ENCODE results near the gene NECTIN1.

The NECTIN1 gene

DNA sequence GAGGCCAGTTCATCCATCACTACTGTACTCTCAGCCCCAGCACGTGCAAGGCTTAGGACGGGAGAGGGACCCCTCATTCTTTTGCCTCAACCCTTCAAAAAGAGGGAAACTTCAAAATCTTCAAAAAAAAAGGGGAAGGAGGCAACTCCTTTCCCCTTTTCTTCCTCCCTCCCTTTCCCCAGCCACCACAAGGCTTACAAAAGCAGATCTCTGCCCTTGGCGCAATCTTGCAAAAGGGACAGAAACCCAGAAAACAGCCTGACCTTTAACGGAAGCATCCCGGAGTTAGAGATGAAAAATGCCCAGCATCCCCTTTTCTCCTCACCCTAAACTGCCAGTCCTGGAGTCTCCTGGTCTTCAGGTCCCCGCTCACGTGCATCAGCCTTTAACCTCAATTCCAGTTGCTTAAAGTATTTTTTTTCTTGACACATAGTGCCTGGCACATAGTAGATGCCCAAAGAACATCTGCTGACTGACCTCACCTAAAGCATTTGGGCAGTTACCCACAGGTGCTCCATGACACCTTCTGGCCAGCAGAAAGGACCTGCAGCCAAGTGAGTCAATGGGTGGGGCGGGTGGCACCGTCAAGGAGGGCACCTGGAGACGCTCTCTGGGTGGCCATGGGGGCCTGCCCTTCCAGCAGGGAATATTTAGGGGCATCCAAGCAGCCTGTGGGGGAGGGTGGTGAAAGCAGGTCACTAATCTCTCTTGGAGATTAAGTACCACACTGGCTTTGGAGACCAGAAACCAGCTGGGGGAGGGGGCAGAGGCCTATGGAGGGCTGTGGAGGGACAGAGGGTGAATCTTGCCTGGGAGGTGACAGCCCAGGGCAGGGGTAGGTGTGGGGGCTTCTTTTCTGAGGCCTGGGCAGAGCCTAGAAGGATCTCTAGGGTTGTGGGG is 16.3 kb downstream of the NECTIN1 start:
- no peak for DNase-seq (ENCODE audit: low read depth in 2 of 2)

DNA sequence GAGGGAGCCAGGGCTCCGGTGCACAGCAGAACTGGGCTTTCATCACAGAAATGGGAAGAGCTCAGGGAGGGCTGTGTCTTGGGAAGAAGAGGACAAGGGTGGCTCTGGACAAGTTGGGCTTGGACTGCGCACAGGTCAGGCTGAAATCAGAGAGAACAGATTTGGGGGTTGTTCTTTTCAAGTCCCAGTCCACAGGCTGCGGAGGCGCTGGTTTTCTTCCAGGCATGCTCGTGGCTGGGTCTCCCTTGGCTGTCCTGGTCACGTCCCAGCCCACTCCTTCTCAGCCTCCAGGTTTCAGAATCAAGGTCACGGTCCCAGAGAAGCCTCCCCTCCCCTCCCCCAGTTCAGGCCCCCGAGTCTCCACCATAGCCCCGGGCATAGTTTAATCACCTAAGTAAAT is 17.0 kb downstream of the NECTIN1 start:
- no peak for DNase-seq (ENCODE audit: low read depth in 2 of 2)

DNA sequence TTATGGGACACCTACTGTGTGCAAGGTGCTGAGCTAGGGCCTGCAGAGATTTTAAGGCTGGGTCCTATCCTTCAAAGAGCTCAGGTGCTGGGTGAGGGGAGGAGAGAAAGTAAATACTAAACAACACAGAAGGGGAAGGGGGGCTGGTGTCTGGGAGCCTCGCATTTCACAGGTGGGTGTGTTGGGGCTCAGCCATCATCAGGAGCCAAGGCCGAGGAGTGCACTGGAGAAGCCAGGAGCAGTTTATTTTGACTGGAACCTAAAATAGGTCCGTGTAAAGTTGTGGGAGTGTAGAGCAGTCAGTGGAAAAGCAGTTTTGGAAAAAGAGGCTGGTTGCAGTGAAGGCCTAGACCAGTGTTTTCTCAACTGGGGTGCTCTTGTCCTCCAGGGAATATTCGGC is 17.5 kb downstream of the NECTIN1 start:
- no peak for DNase-seq (ENCODE audit: low read depth in 2 of 2)

DNA sequence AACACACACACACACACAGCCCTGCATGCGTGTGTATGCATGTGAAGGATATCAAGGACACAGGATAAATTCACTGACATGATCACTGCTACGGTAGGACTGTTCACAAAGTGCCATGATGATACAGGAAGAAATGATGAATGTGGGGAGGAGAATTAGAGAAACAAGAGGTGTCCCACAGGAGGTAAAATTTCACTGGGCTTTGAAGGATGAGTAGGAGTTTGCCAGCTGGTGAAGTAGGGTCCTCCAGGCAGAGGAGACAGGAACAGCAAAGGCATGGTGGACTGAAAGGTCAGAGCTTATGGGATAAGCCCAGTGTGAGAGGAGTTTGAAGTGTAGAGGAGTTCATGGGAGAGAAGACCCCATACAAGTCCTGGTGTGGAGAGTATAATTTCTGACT is 18.6 kb downstream of the NECTIN1 start:
- DNase-seq (ENCODE audit: low read depth in 2 of 2) = no peak

DNA sequence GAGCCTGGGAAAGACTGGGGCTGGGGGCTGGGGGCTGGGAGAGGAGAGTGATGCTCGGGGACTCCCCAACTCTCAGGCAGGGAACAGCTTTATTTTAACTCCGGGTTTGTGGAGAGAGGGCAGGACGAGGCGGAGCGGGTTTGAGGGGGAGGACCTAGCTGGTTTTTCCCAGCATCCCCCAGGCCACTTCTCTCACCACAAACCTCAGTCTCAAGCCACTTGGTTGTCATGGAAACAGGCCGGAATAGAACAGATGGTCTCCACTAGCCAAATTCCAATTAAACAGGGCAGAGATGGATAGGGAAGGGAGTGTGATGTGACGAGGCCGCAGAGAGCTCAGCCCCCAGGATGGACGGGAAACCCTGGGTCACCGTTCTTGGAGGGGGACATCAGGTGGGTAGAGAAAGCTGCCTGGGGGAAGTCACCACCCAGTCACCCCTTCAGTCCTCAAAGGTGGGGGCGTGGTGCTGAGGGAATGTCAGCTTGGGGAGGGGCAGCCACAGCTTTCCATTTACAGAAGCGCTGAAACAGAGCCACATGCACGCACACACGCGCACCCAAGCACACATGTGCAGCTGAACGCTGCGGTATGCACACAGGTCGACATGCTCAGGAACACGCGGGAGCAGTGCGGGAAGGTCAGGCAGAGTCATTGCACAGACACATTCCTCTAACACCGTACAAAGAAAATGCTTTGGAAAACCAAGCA is 19.2 kb downstream of the NECTIN1 start:
- no peak for DNase-seq (ENCODE audit: low read depth in 2 of 2)

DNA sequence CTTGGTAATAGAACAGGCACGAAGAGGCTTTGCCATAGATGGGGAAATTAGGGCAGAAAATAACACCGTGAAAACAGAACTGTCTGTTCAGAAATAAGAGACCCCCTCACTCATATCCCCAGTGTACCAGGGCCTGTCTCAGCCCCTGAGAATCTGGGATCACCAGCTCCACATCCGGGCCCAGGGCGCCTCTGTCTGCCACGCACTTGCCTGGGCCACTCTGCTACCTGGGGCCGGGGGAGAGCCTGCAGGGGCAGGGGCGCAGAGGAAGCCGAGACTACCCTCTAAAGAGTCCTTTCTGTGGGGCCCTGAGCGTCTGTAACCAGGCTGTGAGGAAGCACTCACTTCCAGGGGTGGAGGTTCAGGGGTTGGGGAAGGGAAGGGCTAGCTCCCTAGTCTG is 19.8 kb downstream of the NECTIN1 start:
- no peak for DNase-seq (ENCODE audit: low read depth in 2 of 2)

DNA sequence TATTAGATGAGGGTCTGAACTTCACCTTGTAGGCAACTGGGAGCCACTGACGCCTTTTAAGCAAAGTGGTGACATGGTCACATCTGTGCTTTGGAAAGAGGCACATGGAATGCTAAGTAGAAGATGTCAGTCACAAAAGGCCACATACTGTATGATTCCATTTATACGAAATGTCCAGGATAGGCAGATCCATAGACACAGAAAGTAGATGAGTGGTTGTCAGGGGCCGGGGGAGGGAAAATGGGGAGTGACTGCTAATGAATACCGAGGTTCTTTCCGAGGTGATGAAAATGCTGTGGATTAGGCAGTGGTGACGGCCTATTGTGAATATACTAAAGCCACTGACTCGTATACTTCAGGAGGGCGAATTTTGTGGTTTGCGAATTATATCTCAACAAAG is 20.6 kb downstream of the NECTIN1 start:
- DNase-seq (ENCODE audit: low read depth in 2 of 2) = no peak

DNA sequence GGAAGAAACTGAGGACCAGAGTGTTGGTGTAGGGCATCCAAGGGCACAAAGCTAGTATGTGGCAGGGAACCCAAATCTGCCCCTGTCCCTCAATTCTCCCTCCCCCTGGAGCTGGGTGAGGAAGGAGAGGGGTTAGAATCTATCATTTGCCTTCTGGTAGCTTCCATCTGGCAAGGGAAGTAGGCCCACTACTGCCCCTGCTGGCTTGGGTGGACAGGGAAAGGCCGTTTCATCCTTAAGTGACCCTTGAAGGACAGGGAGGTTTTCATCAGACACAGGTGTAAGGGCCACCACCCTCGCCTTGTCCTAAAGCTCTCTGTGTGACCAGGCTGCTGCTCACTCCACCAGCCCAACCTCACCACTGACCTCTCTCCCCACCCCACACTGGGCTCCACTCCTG is 22.1 kb downstream of the NECTIN1 start:
- no peak for DNase-seq (ENCODE audit: low read depth in 2 of 2)

DNA sequence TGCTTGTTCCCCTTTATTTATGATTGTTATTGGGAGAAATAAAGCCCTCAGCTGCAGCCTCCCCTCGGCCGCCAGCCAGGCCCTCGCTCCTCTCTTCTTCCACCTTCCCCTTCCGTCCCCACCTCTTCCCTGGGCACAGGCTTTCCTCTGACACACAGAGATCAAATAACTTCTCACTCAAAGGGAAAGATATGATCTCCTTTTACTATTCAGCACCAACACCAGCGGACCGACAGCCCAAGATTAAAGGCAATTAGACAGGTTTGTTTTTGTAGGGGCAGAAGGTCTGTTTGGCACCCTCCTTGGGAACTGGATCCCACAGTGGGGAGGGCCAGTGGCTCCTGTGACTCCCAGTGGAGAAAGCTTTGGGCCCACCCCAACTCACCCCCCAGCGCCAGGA is 23.0 kb downstream of the NECTIN1 start:
- DNase-seq (ENCODE audit: low read depth in 2 of 2) = no peak

DNA sequence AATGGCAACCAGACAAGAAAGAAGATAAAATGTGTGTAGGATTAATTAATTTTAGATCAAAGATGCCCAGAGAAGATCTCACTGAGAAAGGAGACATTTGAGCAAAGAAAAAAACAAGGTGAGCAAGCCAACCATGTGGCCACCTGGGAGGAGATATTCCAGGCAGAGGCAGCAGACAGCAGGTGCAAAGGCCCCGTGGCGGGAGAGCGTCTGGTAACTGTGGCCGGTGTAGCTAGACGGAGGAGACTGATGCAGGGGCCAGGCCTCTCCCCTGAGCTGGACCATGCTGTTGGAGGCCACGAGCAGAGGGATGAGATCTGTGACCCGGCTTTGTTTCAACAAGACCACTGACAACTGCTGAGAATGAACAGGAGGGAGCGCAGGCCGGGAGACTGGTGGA is 23.6 kb downstream of the NECTIN1 start:
- no peak for DNase-seq (ENCODE audit: low read depth in 2 of 2)

DNA sequence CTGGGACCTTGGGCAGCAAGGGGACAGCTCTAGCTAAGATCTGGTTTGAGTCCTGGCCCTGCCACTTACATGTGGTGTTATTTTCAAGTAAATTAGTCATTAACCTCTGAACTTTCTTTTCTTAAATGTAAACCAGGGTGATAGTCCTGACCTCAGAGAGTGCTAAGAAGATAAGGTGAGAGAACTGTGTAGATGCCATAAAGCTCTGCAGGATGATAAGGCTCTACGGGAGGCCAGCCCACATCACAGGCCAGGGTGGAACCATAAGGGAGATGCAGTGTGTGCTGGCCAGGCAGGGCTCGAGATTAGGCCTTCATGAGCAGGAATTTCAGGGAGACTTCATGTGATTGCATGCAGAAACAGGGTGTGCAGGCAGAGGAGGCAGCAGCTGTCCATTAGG is 24.2 kb downstream of the NECTIN1 start:
- no peak for DNase-seq (ENCODE audit: low read depth in 2 of 2)

DNA sequence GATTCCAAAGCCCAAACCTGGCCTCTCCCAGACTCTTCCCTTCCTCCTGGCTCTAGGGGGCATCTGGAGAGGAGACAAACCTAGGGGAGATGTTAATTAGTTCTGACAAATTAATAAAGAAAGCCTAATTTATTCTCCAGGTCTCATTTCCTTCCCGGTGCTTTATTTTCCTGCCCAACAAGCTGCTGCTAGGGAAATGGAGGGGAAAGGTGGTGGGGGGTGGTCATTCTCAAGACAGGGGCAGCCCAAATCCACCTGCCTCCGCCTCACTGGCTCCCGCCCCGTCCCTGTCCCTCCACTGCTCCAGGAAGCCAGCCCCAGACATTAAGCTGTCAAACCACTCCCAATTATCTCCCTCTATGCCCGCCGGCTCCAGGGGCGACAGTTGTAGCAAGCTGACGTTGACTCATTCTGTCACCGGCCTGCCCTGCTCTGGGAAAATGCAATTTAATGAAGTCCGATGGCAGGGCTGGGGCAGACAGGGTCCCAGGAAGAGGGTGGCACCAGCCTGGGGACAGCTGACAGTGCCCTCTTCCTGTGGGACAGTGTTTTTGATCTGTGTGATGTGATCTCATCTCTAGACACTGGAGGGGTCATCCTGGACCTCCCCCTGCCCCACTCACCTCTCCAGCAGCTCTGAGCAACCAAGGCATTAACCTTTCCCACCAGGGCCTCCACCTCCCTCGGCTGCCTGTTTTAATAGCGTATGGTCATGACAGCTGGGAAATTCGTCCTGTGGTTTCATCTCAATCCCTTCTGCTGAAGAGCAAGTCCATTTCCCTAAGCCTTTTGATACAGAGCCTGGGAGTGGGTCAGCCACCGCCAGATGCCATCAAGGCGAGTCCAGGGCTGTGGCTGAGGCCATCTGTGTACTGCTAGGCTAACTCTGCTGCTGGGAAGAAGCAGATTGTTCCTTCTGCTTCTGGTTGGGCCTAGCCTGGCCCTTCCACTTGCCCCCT is 27.1 kb downstream of the NECTIN1 start:
- no peak for DNase-seq (ENCODE audit: low read depth in 2 of 2)

DNA sequence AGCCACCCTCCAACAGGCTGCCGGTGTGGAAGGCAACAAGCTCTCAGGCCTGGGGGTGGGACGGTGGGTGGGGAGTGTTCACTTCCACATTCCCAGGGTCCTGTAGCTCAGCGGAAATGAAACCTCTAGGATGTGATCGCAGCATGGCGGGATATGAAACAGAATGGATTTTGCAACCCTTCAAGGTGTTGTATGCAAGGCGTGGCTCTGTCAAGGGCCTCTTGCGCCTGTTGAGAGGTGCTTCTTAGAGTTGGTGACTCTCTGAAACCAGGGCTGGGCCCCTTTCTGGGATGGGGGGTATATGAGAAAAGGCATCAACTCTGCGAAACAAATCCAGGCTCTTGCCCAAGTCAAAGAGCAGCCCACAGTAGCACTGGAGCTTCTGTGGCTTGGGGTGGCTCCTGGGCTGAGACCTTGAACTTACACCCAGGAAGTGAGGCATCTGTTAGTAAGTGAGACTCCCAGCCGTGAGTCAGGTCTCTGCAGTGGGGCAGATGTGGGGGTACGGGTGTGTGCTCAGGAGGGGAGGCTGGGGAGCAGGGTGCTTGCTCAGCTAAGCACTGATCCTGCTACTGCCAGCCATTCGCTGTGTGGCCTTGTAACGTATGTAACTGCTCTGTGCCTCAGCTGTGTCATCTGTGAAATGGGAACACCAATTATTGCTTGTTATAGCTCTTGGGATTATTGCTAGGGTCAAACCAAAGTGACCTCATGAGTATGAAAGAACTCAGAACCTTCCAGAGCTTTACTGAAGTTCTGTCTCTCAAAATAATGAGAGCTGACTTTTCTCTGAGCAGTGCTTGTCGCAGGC is 28.3 kb downstream of the NECTIN1 start:
- no peak for DNase-seq (ENCODE audit: low read depth in 2 of 2)

DNA sequence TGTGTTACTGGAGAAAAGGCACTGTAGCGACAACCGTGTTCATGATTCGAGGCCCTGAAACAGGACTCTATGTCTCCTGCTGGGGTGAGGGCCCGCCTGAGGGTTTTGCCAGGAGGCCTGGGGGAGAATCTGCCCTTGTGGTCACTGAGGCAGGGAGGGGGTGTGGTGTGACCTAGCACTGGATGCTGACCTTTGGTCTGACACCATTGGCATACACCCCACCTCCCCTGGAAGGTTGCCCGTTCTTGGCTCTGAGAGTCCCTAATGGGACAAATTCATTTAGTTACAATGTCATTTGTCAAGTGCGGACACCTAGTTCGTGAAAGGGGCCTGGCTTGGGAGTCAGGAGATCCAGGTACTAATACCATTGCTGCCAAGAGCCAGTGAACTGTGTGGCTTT is 29.0 kb downstream of the NECTIN1 start:
- no peak for DNase-seq (ENCODE audit: low read depth in 2 of 2)

DNA sequence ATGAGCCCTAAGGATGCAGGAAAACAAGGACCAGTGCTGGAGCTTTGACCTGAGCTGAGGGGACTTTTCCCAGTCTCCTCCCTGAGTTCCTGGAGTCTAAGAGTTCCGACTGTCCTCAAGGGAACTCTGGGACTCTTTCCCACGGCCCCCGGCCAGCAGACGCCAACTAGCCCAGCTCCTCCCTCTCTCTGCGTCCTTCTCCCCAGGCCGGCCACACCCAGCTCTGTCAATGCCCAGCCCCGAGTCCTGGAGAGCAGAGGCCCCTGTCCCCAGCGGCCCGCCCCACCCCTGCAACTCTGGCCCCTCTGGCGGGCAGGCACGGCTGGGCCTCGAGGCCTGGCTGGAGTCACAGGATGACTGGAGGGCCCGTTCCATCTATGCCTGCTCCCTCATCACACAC is 29.8 kb downstream of the NECTIN1 start:
- DNase-seq (ENCODE audit: low read depth in 2 of 2) = no peak

DNA sequence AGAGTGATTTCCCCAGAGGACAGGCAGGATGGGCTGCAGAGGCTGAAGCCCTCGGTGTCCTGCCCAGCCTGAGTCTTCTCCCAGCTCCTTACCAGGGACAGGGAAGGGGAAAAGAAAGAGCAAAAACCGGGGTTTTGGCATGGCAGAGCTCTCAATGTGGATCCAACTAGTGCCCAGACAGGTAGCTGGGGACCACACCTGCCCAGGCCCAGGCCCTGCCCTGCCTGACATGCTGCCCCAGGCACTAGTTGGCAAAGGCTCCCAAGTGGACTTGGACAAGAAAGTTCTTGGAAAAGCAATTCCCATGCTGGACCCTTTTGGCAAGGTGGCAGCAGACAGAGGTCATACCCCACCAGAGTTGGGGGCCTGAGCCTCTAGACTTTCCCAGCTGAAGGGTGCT is 31.1 kb downstream of the NECTIN1 start:
- DNase-seq (ENCODE audit: low read depth in 2 of 2) = no peak

DNA sequence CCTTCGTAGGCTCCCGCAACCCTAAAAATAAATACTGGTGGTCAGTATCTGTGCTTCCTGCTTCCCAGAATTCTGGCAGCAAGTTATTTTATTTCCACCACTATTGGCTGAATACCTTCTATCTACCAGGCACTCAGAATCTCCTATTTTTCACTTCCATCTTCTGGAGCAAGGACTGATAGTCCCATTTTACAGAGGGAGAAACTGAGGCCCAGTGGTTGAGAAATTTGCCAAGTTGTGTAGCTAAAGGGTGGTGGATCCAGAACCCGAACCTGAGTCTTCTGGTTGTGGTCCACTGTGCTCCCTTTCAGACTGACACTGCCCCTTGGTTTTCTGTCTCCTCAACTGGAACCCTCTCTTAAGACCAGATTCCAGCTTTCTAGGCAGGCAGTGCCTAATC is 31.6 kb downstream of the NECTIN1 start:
- no peak for DNase-seq (ENCODE audit: low read depth in 2 of 2)

DNA sequence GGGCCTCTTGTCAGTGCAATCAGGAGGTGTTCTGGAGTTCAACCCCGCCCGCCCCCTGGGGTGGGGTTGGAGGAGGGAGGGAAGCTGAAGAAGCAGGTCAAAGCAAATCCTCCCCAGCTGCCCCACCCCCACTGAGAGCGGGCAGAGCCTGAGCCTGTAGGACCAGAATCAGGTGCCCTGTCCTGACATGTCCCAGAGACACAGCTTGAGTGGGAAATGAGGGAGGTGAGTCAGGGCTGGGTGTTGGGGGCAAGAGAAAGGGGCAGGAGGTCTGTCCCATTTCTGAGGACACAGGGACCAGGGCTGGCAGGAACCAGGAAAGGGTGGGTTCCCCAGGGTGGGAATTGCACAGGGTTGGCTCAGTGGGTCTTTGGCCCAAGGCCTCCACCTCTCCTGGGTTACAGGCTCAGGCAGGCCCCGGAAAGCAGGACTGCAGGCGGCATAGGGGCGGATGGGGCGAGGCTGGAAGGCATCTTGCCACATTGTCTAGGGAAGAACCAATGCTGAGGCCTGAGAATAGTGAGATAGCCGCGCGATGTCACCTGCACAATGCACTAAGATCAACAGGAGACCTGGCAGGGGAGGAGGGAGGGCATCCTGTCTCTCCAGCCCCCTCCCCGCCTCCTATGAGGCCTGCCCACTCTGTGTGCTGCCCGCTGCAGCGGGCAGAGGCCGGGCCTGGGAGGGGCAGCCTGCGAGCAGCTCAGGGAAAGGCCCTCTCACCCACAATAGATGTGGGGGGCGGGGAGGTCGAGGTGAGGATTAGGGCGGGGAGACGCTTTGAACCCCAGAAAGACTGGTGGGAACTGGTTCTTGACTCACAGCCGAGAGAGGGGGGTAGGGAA is 32.4 kb downstream of the NECTIN1 start:
- DNase-seq (ENCODE audit: low read depth in 2 of 2) = no peak

DNA sequence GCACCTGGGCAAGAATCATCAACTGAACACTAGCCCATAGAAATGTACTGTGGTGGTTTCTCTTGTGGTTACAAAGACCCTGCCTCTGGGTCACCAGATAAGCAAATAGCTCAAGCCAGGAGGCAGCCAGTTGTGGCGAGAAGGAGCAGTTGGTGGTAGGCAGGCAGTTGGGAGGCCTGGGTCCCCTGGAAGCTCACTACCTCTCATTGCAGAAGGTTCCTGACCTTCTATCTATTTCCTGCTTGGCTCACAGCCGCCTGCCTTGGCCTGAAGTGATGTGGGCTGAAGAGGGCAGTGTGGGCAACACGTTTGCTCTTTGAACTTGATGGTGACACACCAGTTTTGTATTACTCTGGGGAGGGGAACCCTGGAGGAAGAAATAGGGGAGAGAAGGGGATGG is 34.7 kb downstream of the NECTIN1 start:
- DNase-seq (ENCODE audit: low read depth in 2 of 2) = no peak

DNA sequence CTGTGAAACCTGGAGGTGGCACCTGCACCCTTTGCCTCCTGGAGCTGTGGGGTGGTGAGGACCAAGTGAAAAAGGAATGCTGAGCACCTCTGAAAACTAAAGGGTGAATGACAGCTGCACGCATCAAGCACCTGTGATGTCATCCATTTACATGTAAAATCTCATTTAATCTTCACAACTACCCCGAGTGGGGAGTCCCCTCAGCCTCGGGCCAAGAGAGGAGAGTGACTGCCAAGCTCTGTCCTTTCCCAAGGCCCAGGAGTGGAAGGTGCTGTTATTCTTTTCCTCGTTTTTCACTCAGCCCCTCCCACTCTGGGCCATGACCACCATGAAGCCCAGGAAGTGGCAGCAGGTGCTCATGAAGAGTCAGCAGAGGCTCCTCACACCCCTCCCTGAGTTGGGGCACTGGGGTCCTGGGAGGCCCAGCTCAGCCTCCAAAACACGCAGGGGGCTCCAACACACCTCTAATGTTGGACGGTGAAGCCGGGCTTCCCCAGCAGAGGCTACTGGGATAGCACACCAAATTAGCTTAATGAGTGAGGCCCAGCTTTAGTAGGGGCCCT is 35.7 kb downstream of the NECTIN1 start:
- no peak for DNase-seq (ENCODE audit: low read depth in 2 of 2)
